HG03469 (cell line): Measurements from ENCODE around the gene VAV3.

Experiments
- ATAC-seq: cut with Tn5 transposase; IDR thresholded peaks from one replicate; pipeline ENCODE4 v1.9.1; 2021; ENCODE audit warnings: mild to moderate bottlenecking, moderate library complexity, moderate number of reproducible peaks; ENCODE audit not compliant: unreplicated experiment

Gene VAV3

GRCh38 chr1:107692580-107693345 lies 272.2 kb downstream of the VAV3 start:
- ATAC-seq: no peak

GRCh38 chr1:107691540-107691939 lies 273.4 kb downstream of the VAV3 start:
- ATAC-seq: no peak

GRCh38 chr1:107690491-107690890 lies 274.5 kb downstream of the VAV3 start:
- no peak for ATAC-seq

GRCh38 chr1:107689733-107690132 lies 275.2 kb downstream of the VAV3 start:
- no peak for ATAC-seq

GRCh38 chr1:107689159-107689558 lies 275.8 kb downstream of the VAV3 start:
- ATAC-seq: no peak

- no peak for ATAC-seq
These were observed 276.9 kb downstream of the VAV3 start for GRCh38 chr1:107687849-107688753.

GRCh38 chr1:107683683-107684082 lies 281.3 kb downstream of the VAV3 start:
- ATAC-seq: no peak

- ATAC-seq: no peak
These were observed 281.8 kb downstream of the VAV3 start for GRCh38 chr1:107683191-107683657.

GRCh38 chr1:107682467-107682866 lies 282.5 kb downstream of the VAV3 start:
- ATAC-seq: no peak

- ATAC-seq: no peak
These were observed 283.9 kb downstream of the VAV3 start for GRCh38 chr1:107681001-107681479.

- ATAC-seq: no peak
These were observed 284.4 kb downstream of the VAV3 start for GRCh38 chr1:107680579-107680985.

GRCh38 chr1:107679411-107679953 lies 285.5 kb downstream of the VAV3 start:
- ATAC-seq: no peak

GRCh38 chr1:107678993-107679392 lies 286.0 kb downstream of the VAV3 start:
- no peak for ATAC-seq

GRCh38 chr1:107677697-107678096 lies 287.3 kb downstream of the VAV3 start:
- no peak for ATAC-seq

- ATAC-seq: no peak
These were observed 290.5 kb downstream of the VAV3 start for GRCh38 chr1:107674486-107674885.

- ATAC-seq: no peak
These were observed 292.0 kb downstream of the VAV3 start for GRCh38 chr1:107673006-107673405.

- ATAC-seq: no peak
These were observed 294.5 kb downstream of the VAV3 start for GRCh38 chr1:107670397-107671040.

- ATAC-seq: no peak
These were observed 295.0 kb downstream of the VAV3 start for GRCh38 chr1:107669996-107670395.

GRCh38 chr1:107668762-107669161 lies 296.2 kb downstream of the VAV3 start:
- no peak for ATAC-seq

- ATAC-seq: no peak
These were observed 298.5 kb downstream of the VAV3 start for GRCh38 chr1:107666493-107666892.
